GM19240 (cell line): Measurements from ENCODE around the gene CD151.

Experiments used
- DNase-seq: peaks from one replicate; pipeline ENCODE4 v3.0.0; 2011; ENCODE audit warnings: low spot score; ENCODE audit not compliant: insufficient read length

Gene CD151

DNA sequence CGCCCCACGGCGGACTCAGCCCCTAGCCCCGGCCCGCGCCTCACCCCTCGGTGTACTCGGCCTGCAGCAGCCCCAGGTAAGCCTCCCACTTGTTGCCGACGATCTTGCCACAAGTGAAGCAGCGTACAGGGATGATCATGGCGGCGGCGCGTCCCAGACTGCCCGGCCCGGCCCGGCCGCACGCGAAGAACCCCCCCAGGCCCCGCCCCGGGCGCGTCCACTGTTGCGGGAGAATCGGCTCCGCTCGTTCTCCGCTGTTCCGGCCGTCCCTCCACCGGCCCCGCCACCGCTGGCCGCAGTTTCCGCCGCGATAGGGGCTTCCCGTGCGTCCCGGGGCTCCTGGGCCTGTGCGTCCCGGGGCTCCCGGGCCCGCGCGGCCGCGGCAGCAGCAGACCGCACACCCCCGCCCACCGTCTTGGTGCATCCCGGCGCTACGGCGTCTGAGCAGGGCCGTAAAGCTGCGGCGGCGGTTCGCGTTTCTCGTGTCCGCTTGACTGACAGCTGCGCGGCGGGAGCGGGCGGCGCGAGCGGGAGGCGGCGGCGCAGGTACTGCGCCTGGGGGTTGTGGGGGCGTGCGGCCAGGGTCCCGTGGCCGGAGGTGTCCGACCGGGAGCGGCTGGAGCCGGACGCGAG is 9.7 kb downstream of the CD151 start, which contains the start of the genes POLR2L and TSPAN4:
Gene POLR2L, minus strand, starts transcription at position 160 of the 633 bp plus-strand sequence. Its CDS starts 21 bp downstream, at position 139.
Gene TSPAN4, plus strand, starts transcription at position 483 of the 633 bp plus-strand sequence. CDS start 7,453 bp downstream, outside the sequence.
- peak; percentile 95 for DNase-seq

DNA sequence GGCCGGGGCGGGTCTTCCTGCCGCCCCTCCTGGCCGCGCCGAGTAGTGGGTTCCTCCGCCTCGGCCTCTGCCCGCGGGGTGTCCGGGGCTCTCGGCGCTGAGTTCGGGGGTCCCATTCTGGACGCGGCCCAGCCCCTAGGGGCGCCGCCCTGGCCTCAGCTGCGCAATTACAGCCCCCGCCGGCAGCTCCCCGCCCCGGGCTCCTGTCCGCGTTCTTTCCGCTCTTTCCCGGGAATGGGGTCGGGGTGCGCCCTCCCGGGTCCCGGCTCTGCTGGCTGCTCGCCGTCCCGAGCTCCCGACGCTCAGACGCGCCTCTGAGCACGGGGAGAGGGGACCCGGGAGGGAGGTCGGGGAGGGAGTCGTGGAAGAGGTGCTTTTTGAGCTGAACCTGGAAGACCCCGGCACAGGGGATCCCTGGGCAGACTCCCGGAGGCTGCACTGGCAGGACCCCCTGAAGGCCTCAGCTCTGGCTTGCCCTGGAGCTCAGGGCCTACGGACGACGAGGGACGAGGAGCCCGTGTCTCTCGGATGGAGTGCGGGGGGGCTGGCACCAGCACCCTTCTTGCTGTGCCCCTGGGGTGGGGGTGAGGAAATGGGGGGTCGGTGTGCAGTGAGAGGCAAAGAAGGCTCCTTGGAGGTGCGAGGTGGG is 10.5 kb downstream of the CD151 start:
- no peak for DNase-seq

GRCh38 chr11:843818-844692 is 11.3 kb downstream of the CD151 start:
- DNase-seq: no peak

GRCh38 chr11:844693-845644 is 12.2 kb downstream of the CD151 start:
- no peak for DNase-seq

- no peak for DNase-seq
Measured at GRCh38 chr11:845872-846495, 13.2 kb downstream of the CD151 start.

- no peak for DNase-seq
Measured at GRCh38 chr11:846496-847098, 13.8 kb downstream of the CD151 start.

GRCh38 chr11:847876-848275 is 15.1 kb downstream of the CD151 start:
- no peak for DNase-seq

GRCh38 chr11:848380-848931 is 15.7 kb downstream of the CD151 start:
- peak; percentile 95 for DNase-seq

DNA sequence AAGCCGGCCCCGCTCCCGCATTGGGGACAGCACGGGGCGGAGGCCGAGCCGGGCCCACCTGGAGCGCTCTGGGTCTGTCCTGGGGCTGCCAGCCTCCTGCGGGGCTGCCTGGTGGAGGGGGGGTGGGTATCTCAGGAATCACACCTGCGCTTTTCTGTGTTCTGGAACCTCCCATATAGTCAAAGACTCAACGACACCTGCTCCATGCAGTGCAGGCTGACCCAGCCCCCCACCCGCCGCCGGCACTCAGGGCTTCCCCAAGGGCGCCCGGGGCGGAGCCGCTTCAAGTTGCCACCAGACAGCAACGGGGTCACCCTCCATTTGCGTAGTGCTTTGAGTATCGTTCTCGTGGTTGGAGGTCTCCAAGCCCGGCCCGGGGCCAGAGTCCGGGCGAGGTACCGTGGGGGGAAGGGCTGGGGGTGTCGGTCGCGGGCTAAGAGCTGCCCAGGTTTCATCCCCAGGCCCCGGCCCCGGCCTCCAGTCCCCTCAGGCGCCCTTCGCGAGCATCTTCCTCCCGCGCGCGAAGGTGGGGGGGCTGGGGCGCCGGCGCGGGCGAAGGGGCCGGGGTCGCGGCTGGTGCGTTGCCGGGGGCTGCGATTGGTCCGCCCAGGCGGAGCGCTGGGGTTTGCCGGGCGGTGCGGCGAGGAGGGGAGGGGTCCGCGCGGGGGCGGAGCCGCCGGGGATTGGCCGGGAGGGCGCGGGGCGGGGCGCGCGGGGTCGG is 16.5 kb downstream of the CD151 start:
- no peak for DNase-seq

DNA sequence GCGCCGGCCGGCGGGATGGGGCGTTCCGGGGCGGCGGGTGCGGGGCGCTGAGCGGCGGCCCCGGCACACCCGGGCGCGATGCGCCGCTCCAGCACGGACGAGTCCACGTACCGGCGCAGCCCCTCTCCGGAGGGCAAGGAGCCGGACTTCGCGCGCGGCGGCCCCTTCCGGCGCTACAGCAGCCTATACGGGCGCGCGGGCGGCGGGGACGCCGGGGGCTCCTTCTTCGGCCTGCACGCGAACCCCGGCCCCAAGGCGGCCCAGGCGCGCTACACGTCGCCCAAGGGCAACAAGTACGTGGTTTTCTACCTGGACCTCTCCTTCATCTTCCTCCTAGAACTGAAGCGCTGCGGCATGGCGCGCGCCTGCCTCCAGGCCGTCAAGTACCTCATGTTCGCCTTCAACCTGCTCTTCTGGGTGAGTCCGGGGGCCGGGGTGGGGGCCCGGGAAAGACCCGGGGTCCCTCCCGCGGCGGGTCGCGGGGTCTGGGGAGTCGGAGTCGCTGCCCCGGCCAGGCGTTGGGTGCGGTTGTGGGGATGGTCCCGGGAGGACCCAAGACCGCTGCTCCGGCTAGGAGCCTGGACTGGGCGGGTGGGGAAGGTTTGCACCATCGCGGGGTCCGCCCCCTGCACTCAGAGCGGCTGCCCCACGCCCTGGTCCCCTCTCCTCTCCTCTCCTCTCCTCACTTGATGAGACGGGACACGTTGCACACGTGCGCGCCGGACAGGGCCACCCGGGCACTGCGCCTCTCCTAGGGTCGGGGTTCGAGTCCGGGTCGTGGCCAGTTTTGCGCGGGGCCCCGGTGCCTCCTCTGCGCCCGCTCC is 17.4 kb downstream of the CD151 start:
- no peak for DNase-seq

DNA sequence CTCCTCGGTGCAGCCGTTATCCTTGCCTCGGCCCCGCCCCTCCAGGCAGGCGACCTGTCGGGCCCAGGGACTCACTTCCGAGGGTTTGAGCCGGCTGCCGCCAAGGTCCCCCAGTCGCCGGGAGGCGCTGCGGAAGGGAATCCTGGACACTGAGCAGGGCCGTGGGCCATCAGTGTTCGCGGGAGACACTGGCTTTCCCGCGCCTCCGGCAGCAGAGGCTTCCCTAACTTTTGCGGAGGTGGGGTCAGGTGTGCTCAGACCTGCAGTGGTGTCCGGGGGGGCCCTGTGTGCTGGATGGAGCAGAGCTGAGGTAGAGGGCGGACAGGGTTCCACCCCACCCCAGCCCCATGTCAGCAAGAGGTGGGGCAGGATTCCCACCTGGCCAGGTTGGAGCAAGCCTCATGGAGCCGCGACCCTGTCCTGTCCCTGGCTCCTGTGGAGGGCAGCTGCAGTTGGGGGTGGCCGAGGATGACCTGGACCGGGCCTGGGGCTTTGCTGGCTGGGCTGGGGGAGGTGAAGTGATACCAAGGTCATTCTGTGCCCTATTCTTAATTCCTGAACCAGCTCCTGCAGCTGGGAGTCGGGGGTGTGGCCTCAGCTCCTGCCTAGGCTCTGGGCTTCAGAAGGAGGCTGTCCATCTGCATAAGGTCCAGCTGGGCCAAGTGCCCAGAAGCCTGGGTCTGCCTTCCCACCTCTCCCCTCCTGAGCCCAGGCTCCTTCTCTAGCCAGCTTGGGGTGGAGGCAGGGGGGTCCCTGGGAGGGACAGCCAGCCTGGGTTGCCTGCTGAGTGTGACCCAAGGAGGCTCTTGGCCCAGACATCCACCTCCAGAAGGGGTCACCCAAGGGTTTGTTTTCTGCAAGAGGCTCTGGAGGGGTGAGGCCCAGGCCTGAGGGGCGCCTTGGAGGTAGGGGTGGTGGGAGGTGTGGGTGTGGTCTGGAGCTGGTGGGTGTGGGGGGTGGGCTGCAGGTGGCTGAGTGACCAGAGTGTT is 18.3 kb downstream of the CD151 start:
- no peak for DNase-seq

- DNase-seq: no peak
Measured at GRCh38 chr11:852762-853161, 20.0 kb downstream of the CD151 start.

- no peak for DNase-seq
Measured at GRCh38 chr11:853682-854448, 21.1 kb downstream of the CD151 start.

DNA sequence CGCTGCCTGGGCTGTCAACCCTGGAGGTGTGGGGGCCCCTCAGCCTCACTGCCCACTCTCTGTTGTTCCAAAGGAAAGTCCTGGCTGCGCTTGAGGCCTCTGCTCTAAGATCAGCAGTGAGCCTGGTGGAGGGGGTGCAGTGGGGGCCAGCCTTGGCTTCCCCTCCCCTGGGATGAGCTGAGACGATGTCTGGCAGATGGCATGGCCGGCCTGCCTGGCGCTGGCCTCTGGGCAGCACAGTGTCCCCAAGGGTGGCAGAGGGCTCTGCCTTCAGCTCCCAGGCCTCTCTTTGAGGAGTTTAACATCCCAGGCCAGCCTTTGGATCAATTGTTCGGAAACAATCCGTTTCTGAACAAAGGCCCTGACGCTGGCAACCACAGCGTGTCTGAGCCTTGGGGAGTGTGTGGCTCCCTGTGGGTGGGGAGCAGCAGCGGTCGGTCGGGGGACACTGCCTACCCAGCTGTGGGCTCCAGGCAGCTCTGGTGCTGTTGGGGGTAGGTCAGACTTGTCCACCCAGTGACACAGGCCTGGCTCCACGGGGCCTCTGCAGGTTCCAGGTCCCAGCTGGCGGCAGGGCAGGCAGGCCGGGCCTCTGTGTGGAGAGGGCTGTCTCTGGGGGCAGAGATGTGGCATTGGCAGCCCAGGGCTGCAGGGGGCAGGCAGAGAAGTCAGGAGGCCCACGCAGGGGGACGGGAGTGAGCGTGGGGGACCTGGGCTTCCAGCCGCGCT is 22.0 kb downstream of the CD151 start:
- no peak for DNase-seq

DNA sequence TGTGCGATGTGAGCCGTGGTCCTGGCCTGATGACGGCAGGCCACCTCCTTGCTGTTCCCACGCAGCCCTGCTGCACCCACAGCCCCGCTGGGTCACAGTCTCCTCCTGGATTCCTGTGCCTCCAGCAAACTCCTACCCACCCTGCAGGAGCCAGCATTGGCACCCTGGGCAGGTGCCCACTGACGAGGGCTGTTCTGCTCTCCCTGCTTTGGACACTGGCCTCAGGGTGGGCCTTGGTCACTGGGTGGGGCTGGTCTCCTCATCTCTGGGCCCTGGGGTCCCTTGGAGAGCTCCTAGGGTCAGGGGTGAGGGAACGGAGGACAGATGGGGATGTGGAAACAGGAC is 22.6 kb downstream of the CD151 start:
- no peak for DNase-seq

- DNase-seq: no peak
Measured at GRCh38 chr11:855796-856195, 23.0 kb downstream of the CD151 start.
